Adrenal gland (tissue), 12 donors: ENCODE data around the gene GFRA1. TPM values are rescaled to one million over a fixed set of nuclear protein-coding genes. Genes with fewer than 3 reads are reported as not detected.

Source experiments
- DNase-seq, 7 donors: peaks; one replicate each; pipeline ENCODE4 v3.0.0-alpha.2; 2019 to 2020
- H3K27ac ChIP-seq, 5 donors: fragments of 200-600 bp; sonication (generic) in 4 of 5; 1 replicate in 3 of 5; 2 replicates in 2 of 5; pipeline versions ENCODE4 v1.5.1 to v1.8.0; 2016 to 2020; ENCODE audit warnings: mild to moderate bottlenecking in 1 of 5
- H3K27me3 ChIP-seq: fragments of 200-600 bp; 2 replicates; pipeline ENCODE4 v1.8.0; 2021
- H3K36me3 ChIP-seq, 2 donors: fragments of 200-600 bp; replicated peaks in 1 of 2; 1 replicate in 1 of 2; 2 replicates in 1 of 2; pipeline versions ENCODE4 v1.5.1 to v1.8.0; 2018 to 2022
- H3K4me1 ChIP-seq, 2 donors: fragments of 200-600 bp; replicated peaks in 1 of 2; 1 replicate in 1 of 2; 2 replicates in 1 of 2; pipeline versions ENCODE4 v1.5.1 to v1.8.0; 2018 to 2021
- H3K4me3 ChIP-seq, 4 donors: fragments of 200-600 bp; sonication (generic) in 3 of 4; one replicate each; pipeline ENCODE4 v1.5.1; 2016 to 2018
- H3K9me3 ChIP-seq, 3 donors: fragments of 200-600 bp; sonication (generic) in 1 of 3; replicated peaks in 1 of 3; 1 replicate in 2 of 3; 2 replicates in 1 of 3; pipeline versions ENCODE4 v1.5.1 to v1.8.0; 2016 to 2021
- POLR2A ChIP-seq, 2 donors: fragments of 450-650 bp; IDR thresholded peaks; one replicate each; pipeline ENCODE4 v1.6.1; 2017; ENCODE audit warnings: antibody characterized with exemption in 2 of 2, mild to moderate bottlenecking in 2 of 2, moderate library complexity in 1 of 2
- WGBS, 4 donors: extraction: QIAGEN DNeasy Blood & Tissue Kit in 2 of 4; methylation state at CpG; one replicate each; pipeline versions ENCODE4 v1.1.5 to v1.1.7; 2013 to 2017; 5-methylcytosine and 5-hydroxymethylcytosine counted together
- intact Hi-C, 2 donors: fragments of 100-400 bp; cut with DNase I; formaldehyde crosslinking; loops; one replicate each; pipeline versions ENCODE4 v1.14.1 to v1.15.0; 2022 to 2023
- polyA plus RNA-seq, 3 donors: library from polyadenylated mRNA; stranded (reverse); fragments of 200-250 nt in 2 of 3; fragments of 350-450 nt in 1 of 3; fragmentation: Illumina TruSeq in 1 of 3; extraction: RNeasy Lipid Tissue Mini Kit (QIAGEN cat#74804) in 1 of 3; gene quantifications; one replicate each; pipeline ENCODE4 v1.2.3, GENCODE V29; 2013 to 2014
- total RNA-seq, 9 donors: library from RNA; depleted of rRNA in 4 of 9; stranded (reverse); fragments of >200 nt in 4 of 9; fragments of 120-200 nt in 1 of 9; fragmentation: NEBNext Ultra II Directional in 1 of 9; extraction: Animal tissue kit (Norgen Biotek cat#: 25700) in 1 of 9; gene quantifications; one replicate each; pipeline versions ENCODE4 v1.1.0 to v1.2.4, GENCODE V29; 2013 to 2023
- TF ChIP-seq, protein P1 (sequence below), 6 experiments: fragments of 450-650 bp in 4 of 6; fragments of 200-600 bp in 2 of 6; sonication (generic) in 1 of 6; IDR thresholded peaks; 1 replicate in 5 of 6; 2 replicates in 1 of 6; pipeline versions ENCODE4 v1.5.1 to v1.8.0; 2016 to 2021; ENCODE audit warnings: antibody characterized with exemption in 6 of 6, mild to moderate bottlenecking in 2 of 6, moderate library complexity in 1 of 6
- donor health status: healthy with polysubstance abuse.
- donor health status: Bipolar disorder and iron deficiency.
- donor health status: DM: yes; HTN: yes; CAD: no.
- donor health status: DM: no; HTN: no; CAD: no.
- donor health status: DM: no; HTN: no; CAD: no.
- donor health status: DM: yes; HTN: yes; CAD: no.

Gene GFRA1
- total and polyA plus RNA-seq, 12 donors, result 0.61 to 12.9 (median 2.6) TPM

DNA sequence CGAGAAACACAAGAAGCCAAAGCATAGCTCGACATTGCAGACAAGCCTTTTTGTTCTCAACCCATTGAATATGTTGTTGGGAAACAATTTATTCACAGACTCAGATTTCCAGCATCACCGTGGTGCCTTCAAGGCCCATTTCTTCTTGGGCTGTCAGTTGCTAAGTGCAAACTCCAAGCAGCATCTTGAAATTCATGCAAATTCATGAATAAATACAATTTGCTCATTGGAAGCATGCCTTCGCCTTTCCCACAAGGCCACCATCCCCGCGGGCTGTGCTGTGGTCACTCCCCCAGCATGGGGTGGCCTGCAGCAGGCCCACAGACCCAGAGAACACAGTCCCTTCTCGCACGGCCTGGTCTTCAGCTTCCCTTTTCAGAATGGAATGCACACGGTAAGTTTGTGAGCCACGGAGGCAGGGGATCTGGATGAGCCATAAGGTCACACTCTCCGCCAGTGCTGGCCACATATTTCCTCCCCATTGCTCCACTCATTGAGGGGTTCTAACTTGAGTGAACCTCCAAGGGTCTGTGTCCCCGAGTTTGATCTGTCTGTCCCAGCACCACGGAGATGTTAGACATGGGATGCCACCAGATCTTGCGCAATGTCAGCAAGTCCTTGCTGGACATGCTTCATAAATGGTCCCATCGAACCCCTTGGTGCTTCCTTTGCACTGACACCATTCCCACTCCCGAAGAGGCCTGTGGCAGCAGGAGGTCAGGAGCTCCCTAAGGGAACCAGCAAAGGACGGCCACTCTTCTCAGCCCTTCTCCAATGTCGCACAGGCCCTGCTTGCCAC, 109.5 kb downstream of the GFRA1 start:
- Histone ChIP-seq H3K4me1 (no peaks in the 10 kb centered on the region), H3K27ac (no peak overlapping the region), H3K4me3 (no peak overlapping the region), H3K27me3 (no peaks in the 10 kb centered on the region), H3K9me3 (no peaks in the 10 kb centered on the region), H3K36me3 (no peaks in the 10 kb centered on the region)
- WGBS, 4 donors, result 83 to 90% (median 87%) methylated on average over 16 to 18 of the region's 18 CpGs
- intact Hi-C loops, result no loop called here
- TF ChIP-seq POLR2A (IDR thresholded peaks at IDR 0.05), result no peak
- TF ChIP-seq, protein P1, sequence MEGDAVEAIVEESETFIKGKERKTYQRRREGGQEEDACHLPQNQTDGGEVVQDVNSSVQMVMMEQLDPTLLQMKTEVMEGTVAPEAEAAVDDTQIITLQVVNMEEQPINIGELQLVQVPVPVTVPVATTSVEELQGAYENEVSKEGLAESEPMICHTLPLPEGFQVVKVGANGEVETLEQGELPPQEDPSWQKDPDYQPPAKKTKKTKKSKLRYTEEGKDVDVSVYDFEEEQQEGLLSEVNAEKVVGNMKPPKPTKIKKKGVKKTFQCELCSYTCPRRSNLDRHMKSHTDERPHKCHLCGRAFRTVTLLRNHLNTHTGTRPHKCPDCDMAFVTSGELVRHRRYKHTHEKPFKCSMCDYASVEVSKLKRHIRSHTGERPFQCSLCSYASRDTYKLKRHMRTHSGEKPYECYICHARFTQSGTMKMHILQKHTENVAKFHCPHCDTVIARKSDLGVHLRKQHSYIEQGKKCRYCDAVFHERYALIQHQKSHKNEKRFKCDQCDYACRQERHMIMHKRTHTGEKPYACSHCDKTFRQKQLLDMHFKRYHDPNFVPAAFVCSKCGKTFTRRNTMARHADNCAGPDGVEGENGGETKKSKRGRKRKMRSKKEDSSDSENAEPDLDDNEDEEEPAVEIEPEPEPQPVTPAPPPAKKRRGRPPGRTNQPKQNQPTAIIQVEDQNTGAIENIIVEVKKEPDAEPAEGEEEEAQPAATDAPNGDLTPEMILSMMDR (IDR thresholded peaks at IDR 0.05), result no peak
- no peak for DNase-seq

DNA sequence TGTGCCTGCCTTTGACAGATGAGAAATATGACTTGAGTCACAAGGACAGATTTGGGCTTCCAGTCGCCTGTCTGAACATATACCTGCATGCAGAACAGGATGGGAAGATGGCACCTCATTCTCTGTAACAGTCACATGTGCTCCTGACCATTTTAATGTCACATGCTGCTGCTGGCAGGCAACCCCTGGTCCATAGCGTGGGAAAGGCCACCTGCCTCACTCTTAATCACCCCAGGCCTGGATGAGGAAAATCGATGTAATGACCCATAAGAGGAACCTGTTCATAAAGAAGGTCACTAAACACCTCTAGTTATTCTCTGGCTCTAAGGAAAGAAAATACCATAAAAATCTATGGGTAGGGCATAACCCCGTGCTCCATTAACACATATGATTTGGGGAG, 110.2 kb downstream of the GFRA1 start:
- H3K36me3 ChIP-seq, result no peaks in the 10 kb centered on the region
- no peaks in the 10 kb centered on the region for H3K27me3 ChIP-seq
- no peak overlapping the region for H3K27ac ChIP-seq
- DNase-seq, result no peak
- H3K4me1 ChIP-seq, result no peaks in the 10 kb centered on the region
- intact Hi-C loops, result no loop called here
- no peak overlapping the region for H3K4me3 ChIP-seq
- no peak for TF ChIP-seq POLR2A (IDR thresholded peaks at IDR 0.05)
- TF ChIP-seq, protein P1 (IDR thresholded peaks at IDR 0.05), result no peak
- 71 to 78% (median 78%) methylated on average over 4 of the region's 4 CpGs for WGBS, 4 donors
- H3K9me3 ChIP-seq, result no peaks in the 10 kb centered on the region

GRCh38 chr10:116160271-116160670, 112.7 kb downstream of the GFRA1 start:
- H3K9me3 ChIP-seq, result no peaks in the 10 kb centered on the region
- intact Hi-C loops, result no loop called here
- no peaks in the 10 kb centered on the region for H3K4me1 ChIP-seq
- H3K4me3 ChIP-seq, result no peak overlapping the region
- H3K36me3 ChIP-seq, result no peaks in the 10 kb centered on the region
- 67 to 82% (median 74%) methylated on average over 2 of the region's 2 CpGs for WGBS, 4 donors
- no peak for TF ChIP-seq POLR2A (IDR thresholded peaks at IDR 0.05)
- TF ChIP-seq, protein P1 (IDR thresholded peaks at IDR 0.05), result no peak
- no peak for DNase-seq
- no peak overlapping the region for H3K27ac ChIP-seq
- H3K27me3 ChIP-seq, result no peaks in the 10 kb centered on the region

- Histone ChIP-seq H3K9me3 (no peaks in the 10 kb centered on the region), H3K4me3 (no peak overlapping the region), H3K36me3 (no peaks in the 10 kb centered on the region), H3K27ac (no peak overlapping the region), H3K27me3 (no peaks in the 10 kb centered on the region), H3K4me1 (no peaks in the 10 kb centered on the region)
- intact Hi-C loops, result no loop called here
- DNase-seq, result no peak
- 69 to 83% (median 73%) methylated on average over 1 to 2 of the region's 2 CpGs for WGBS, 4 donors
- TF ChIP-seq, protein P1 (IDR thresholded peaks at IDR 0.05), result no peak
- TF ChIP-seq POLR2A (IDR thresholded peaks at IDR 0.05), result no peak
Measured at GRCh38 chr10:116159197-116159596, 113.8 kb downstream of the GFRA1 start.
